Measurements from ENCODE around the gene PLA2G4F. TPM values are rescaled to one million over a fixed set of nuclear protein-coding genes. Genes with fewer than 3 reads are reported as not detected.
A peak's percentile ranks its signal among the peaks of the same experiment; 100 is the strongest.

Gene PLA2G4F
- total RNA-seq, 2 experiments from 2014 or later, result not detected

GRCh38 chr15:42111924-42112323 is 44.5 kb downstream of the PLA2G4F start:
- no peaks in the 10 kb centered on the region for H3K9me2 ChIP-seq (ENCODE audit: insufficient read depth, low read length)
- H3K27ac ChIP-seq (ENCODE audit: low read depth, low read length, poor library complexity, severe bottlenecking), result no peak overlapping the region
- CTCF ChIA-PET (ENCODE audit: unreplicated experiment), result no interaction called here
- BruUV-seq (replicated peaks), result no TSS peak
- no peak for TF ChIP-seq CTCF (conservative IDR thresholded peaks at IDR 0.05; ENCODE audit: low read length)
- no peak for TF ChIP-seq EZH2phosphoT487 (IDR thresholded peaks at IDR 0.05; ENCODE audit: borderline replicate concordance, low read depth, low read length)
- peaks cover 16% of the 10 kb centered on the region for H3K4me1 ChIP-seq (ENCODE audit: insufficient read depth, low read length, poor library complexity, severe bottlenecking)
- H3K4me2 ChIP-seq (ENCODE audit: low read length), result no peak overlapping the region
- POLR2A ChIA-PET, result interaction anchor here (0.7 kb wide), 1 partner anchor 541 kb away, joined by 3 read pairs; no protein-coding TSS in a partner anchor
- H3K36me3 ChIP-seq (ENCODE audit: insufficient read depth, low read length), result no peaks in the 10 kb centered on the region
- no peak for DNase-seq (ENCODE audit: low spot score)
- H3K79me2 ChIP-seq (ENCODE audit: insufficient read depth, low read depth, low read length), result no peaks in the 10 kb centered on the region
- intact Hi-C loops (cut with micrococcal nuclease; ENCODE audit: unreplicated experiment), result no loop called here
- no peaks in the 10 kb centered on the region for H4K20me1 ChIP-seq (ENCODE audit: insufficient read depth, low read length)
- H3K9me3 ChIP-seq (ENCODE audit: low read length), result no peaks in the 10 kb centered on the region
- H3K4me3 ChIP-seq (ENCODE audit: low read depth, low read length, poor library complexity, severe bottlenecking), result no peak overlapping the region
- peak overlapping the region; percentile 33; the same call in 1 of the 2 replicates for H2AFZ ChIP-seq (ENCODE audit: low read length)

- Histone ChIP-seq H3K27ac (ENCODE audit: low read depth, low read length, poor library complexity, severe bottlenecking) (no peak overlapping the region), H3K9me3 (ENCODE audit: low read length) (no peaks in the 10 kb centered on the region), H2AFZ (ENCODE audit: low read length) (no peak overlapping the region), H3K36me3 (ENCODE audit: insufficient read depth, low read length) (no peaks in the 10 kb centered on the region), H3K4me1 (ENCODE audit: insufficient read depth, low read length, poor library complexity, severe bottlenecking) (peaks cover 16% of the 10 kb centered on the region), H3K4me3 (ENCODE audit: low read depth, low read length, poor library complexity, severe bottlenecking) (no peak overlapping the region), H3K79me2 (ENCODE audit: insufficient read depth, low read depth, low read length) (no peaks in the 10 kb centered on the region), H4K20me1 (ENCODE audit: insufficient read depth, low read length) (no peaks in the 10 kb centered on the region), H3K4me2 (ENCODE audit: low read length) (no peak overlapping the region), H3K9me2 (ENCODE audit: insufficient read depth, low read length) (no peaks in the 10 kb centered on the region)
- DNase-seq (ENCODE audit: low spot score), result no peak
- BruUV-seq (replicated peaks), result no TSS peak
- ChIA-PET POLR2A (interaction anchor here (0.5 to 0.6 kb wide), 2 partner anchors 10 to 880 kb away, joined by 3 read pairs; partner anchors contain the start of gene EXD1), CTCF (ENCODE audit: unreplicated experiment) (no interaction called here)
- TF ChIP-seq CTCF (conservative IDR thresholded peaks at IDR 0.05; ENCODE audit: low read length) (no peak), EZH2phosphoT487 (IDR thresholded peaks at IDR 0.05; ENCODE audit: borderline replicate concordance, low read depth, low read length) (no peak)
- intact Hi-C loops (cut with micrococcal nuclease; ENCODE audit: unreplicated experiment), result no loop called here
Measured at GRCh38 chr15:42110367-42110766, 46.1 kb downstream of the PLA2G4F start.

- no peaks in the 10 kb centered on the region for H3K9me2 ChIP-seq (ENCODE audit: insufficient read depth, low read length)
- H3K4me3 ChIP-seq (ENCODE audit: low read depth, low read length, poor library complexity, severe bottlenecking), result no peak overlapping the region
- H3K79me2 ChIP-seq (ENCODE audit: insufficient read depth, low read depth, low read length), result no peaks in the 10 kb centered on the region
- H4K20me1 ChIP-seq (ENCODE audit: insufficient read depth, low read length), result no peaks in the 10 kb centered on the region
- H3K9me3 ChIP-seq (ENCODE audit: low read length), result no peaks in the 10 kb centered on the region
- H3K27ac ChIP-seq (ENCODE audit: low read depth, low read length, poor library complexity, severe bottlenecking), result no peak overlapping the region
- ChIA-PET CTCF (ENCODE audit: unreplicated experiment) (no interaction called here), POLR2A (no interaction called here)
- no peaks in the 10 kb centered on the region for H3K36me3 ChIP-seq (ENCODE audit: insufficient read depth, low read length)
- peaks cover 20% of the 10 kb centered on the region for H3K4me1 ChIP-seq (ENCODE audit: insufficient read depth, low read length, poor library complexity, severe bottlenecking)
- H3K4me2 ChIP-seq (ENCODE audit: low read length), result no peak overlapping the region
- intact Hi-C loops (cut with micrococcal nuclease; ENCODE audit: unreplicated experiment), result no loop called here
- H2AFZ ChIP-seq (ENCODE audit: low read length), result peak overlapping the region; percentile 93; the same call in 1 of the 2 replicates
- TF ChIP-seq CTCF (conservative IDR thresholded peaks at IDR 0.05; ENCODE audit: low read length) (no peak), EZH2phosphoT487 (IDR thresholded peaks at IDR 0.05; ENCODE audit: borderline replicate concordance, low read depth, low read length) (no peak)
- no peak for DNase-seq (ENCODE audit: low spot score)
- BruUV-seq (replicated peaks), result no TSS peak
Measured at GRCh38 chr15:42108806-42109205, 47.6 kb downstream of the PLA2G4F start.

Measured in OCI-LY7 (cell line).